Fibroblast of upper back skin (primary cell): ENCODE results near the gene ARHGAP24.
A peak's percentile ranks its signal among the peaks of the same experiment; 100 is the strongest.
"Not testable (repeated sequence)": the region's sequence is repeated elsewhere in the genome, so short reads cannot be mapped to it uniquely, and the experiment has no call there.

Experiments used
- DNase-seq: peaks from one replicate; pipeline ENCODE4 v3.0.0-alpha.2; 2013

The ARHGAP24 gene

GRCh38 chr4:85784348-85784747 is 309.4 kb downstream of the ARHGAP24 start:
- DNase-seq = no peak

GRCh38 chr4:85784947-85785346 is 310.0 kb downstream of the ARHGAP24 start:
- no peak for DNase-seq

GRCh38 chr4:85787133-85787532 is 312.2 kb downstream of the ARHGAP24 start:
- peak; percentile 84 for DNase-seq

- DNase-seq = no peak
These were observed 313.7 kb downstream of the ARHGAP24 start for GRCh38 chr4:85788604-85789003.

GRCh38 chr4:85789241-85789640 is 314.3 kb downstream of the ARHGAP24 start:
- DNase-seq = no peak

- peak; percentile 96 for DNase-seq
These were observed 315.6 kb downstream of the ARHGAP24 start for GRCh38 chr4:85790582-85790981.

- peak; percentile 51 for DNase-seq
These were observed 317.7 kb downstream of the ARHGAP24 start for GRCh38 chr4:85792376-85793232.

GRCh38 chr4:85793233-85793585 is 318.3 kb downstream of the ARHGAP24 start:
- peak; percentile 50 for DNase-seq

- peak; percentile 68 for DNase-seq
These were observed 323.2 kb downstream of the ARHGAP24 start for GRCh38 chr4:85798012-85798770.

- no peak for DNase-seq
These were observed 328.9 kb downstream of the ARHGAP24 start for GRCh38 chr4:85803856-85804255.

- no peak for DNase-seq
These were observed 330.9 kb downstream of the ARHGAP24 start for GRCh38 chr4:85805891-85806290.

GRCh38 chr4:85806334-85806733 is 331.4 kb downstream of the ARHGAP24 start:
- DNase-seq = no peak

GRCh38 chr4:85807247-85807950 is 332.4 kb downstream of the ARHGAP24 start:
- peak; percentile 93 for DNase-seq

GRCh38 chr4:85808104-85808503 is 333.2 kb downstream of the ARHGAP24 start:
- DNase-seq = no peak

- no peak for DNase-seq
These were observed 333.9 kb downstream of the ARHGAP24 start for GRCh38 chr4:85808864-85809263.

GRCh38 chr4:85812776-85813175 is 337.8 kb downstream of the ARHGAP24 start:
- peak; percentile 34 for DNase-seq

GRCh38 chr4:85815796-85816459 is 341.0 kb downstream of the ARHGAP24 start:
- no peak for DNase-seq

- peak; percentile 20 for DNase-seq
These were observed 343.8 kb downstream of the ARHGAP24 start for GRCh38 chr4:85818700-85819099.

- DNase-seq = not testable (repeated sequence)
These were observed 345.2 kb downstream of the ARHGAP24 start for GRCh38 chr4:85820101-85820500.

- DNase-seq = no peak
These were observed 346.9 kb downstream of the ARHGAP24 start for GRCh38 chr4:85821688-85822455.

- DNase-seq = peak; percentile 70
These were observed 348.3 kb downstream of the ARHGAP24 start for GRCh38 chr4:85823295-85823694.
